ENCODE data around the gene THRB. TPM values are rescaled to one million over a fixed set of nuclear protein-coding genes. Genes with fewer than 3 reads are reported as not detected.

The THRB gene
- total RNA-seq, 1 donor from 2014 or later, result under 0.01 TPM

- no peak for DNase-seq (ENCODE audit: low read depth in 2 of 2)
Observed at GRCh38 chr3:24154013-24154695, 340.5 kb downstream of the THRB start.

GRCh38 chr3:24151594-24151993 lies 343.1 kb downstream of the THRB start:
- DNase-seq (ENCODE audit: low read depth in 2 of 2), result peak in 1 of 2 donors; percentile 59

GRCh38 chr3:24149032-24149431 lies 345.6 kb downstream of the THRB start:
- DNase-seq (ENCODE audit: low read depth in 2 of 2), result no peak

GRCh38 chr3:24145981-24146822 lies 348.4 kb downstream of the THRB start:
- peak in 1 of 2 donors; percentile 61 for DNase-seq (ENCODE audit: low read depth in 2 of 2)

- DNase-seq (ENCODE audit: low read depth in 2 of 2), result no peak
Observed at GRCh38 chr3:24145481-24145880, 349.2 kb downstream of the THRB start.

- DNase-seq (ENCODE audit: low read depth in 2 of 2), result no peak
Observed at GRCh38 chr3:24142127-24142526, 352.5 kb downstream of the THRB start.

- no peak for DNase-seq (ENCODE audit: low read depth in 2 of 2)
Observed at GRCh38 chr3:24141548-24141947, 353.1 kb downstream of the THRB start.

- no peak for DNase-seq (ENCODE audit: low read depth in 2 of 2)
Observed at GRCh38 chr3:24139463-24140412, 354.9 kb downstream of the THRB start.

- no peak for DNase-seq (ENCODE audit: low read depth in 2 of 2)
Observed at GRCh38 chr3:24138876-24139256, 355.8 kb downstream of the THRB start.

GRCh38 chr3:24137958-24138875 lies 356.4 kb downstream of the THRB start:
- peak in 1 of 2 donors; percentile 12 for DNase-seq (ENCODE audit: low read depth in 2 of 2)

GRCh38 chr3:24137334-24137733 lies 357.3 kb downstream of the THRB start:
- no peak for DNase-seq (ENCODE audit: low read depth in 2 of 2)

GRCh38 chr3:24136624-24137310 lies 357.9 kb downstream of the THRB start:
- no peak for DNase-seq (ENCODE audit: low read depth in 2 of 2)

GRCh38 chr3:24135280-24135679 lies 359.4 kb downstream of the THRB start:
- no peak for DNase-seq (ENCODE audit: low read depth in 2 of 2)

GRCh38 chr3:24133942-24134341 lies 360.7 kb downstream of the THRB start:
- DNase-seq (ENCODE audit: low read depth in 2 of 2), result no peak

- no peak for DNase-seq (ENCODE audit: low read depth in 2 of 2)
Observed at GRCh38 chr3:24133436-24133835, 361.2 kb downstream of the THRB start.

- DNase-seq (ENCODE audit: low read depth in 2 of 2), result no peak
Observed at GRCh38 chr3:24129549-24129948, 365.1 kb downstream of the THRB start.

GRCh38 chr3:24128199-24129005 lies 366.2 kb downstream of the THRB start:
- peak in 1 of 2 donors; percentile 7 for DNase-seq (ENCODE audit: low read depth in 2 of 2)

GRCh38 chr3:24123596-24123995 lies 371.1 kb downstream of the THRB start:
- no peak for DNase-seq (ENCODE audit: low read depth in 2 of 2)

- DNase-seq (ENCODE audit: low read depth in 2 of 2), result no peak
Observed at GRCh38 chr3:24120434-24120833, 374.2 kb downstream of the THRB start.
